Measurements from ENCODE around the gene ALG3. TPM values are rescaled to one million over a fixed set of nuclear protein-coding genes. Genes with fewer than 3 reads are reported as not detected.

ALG3 gene
- total and polyA plus RNA-seq, 2 experiments from 2014 or later, result 76.9 to 109 TPM

- TF ChIP-seq, protein P1, sequence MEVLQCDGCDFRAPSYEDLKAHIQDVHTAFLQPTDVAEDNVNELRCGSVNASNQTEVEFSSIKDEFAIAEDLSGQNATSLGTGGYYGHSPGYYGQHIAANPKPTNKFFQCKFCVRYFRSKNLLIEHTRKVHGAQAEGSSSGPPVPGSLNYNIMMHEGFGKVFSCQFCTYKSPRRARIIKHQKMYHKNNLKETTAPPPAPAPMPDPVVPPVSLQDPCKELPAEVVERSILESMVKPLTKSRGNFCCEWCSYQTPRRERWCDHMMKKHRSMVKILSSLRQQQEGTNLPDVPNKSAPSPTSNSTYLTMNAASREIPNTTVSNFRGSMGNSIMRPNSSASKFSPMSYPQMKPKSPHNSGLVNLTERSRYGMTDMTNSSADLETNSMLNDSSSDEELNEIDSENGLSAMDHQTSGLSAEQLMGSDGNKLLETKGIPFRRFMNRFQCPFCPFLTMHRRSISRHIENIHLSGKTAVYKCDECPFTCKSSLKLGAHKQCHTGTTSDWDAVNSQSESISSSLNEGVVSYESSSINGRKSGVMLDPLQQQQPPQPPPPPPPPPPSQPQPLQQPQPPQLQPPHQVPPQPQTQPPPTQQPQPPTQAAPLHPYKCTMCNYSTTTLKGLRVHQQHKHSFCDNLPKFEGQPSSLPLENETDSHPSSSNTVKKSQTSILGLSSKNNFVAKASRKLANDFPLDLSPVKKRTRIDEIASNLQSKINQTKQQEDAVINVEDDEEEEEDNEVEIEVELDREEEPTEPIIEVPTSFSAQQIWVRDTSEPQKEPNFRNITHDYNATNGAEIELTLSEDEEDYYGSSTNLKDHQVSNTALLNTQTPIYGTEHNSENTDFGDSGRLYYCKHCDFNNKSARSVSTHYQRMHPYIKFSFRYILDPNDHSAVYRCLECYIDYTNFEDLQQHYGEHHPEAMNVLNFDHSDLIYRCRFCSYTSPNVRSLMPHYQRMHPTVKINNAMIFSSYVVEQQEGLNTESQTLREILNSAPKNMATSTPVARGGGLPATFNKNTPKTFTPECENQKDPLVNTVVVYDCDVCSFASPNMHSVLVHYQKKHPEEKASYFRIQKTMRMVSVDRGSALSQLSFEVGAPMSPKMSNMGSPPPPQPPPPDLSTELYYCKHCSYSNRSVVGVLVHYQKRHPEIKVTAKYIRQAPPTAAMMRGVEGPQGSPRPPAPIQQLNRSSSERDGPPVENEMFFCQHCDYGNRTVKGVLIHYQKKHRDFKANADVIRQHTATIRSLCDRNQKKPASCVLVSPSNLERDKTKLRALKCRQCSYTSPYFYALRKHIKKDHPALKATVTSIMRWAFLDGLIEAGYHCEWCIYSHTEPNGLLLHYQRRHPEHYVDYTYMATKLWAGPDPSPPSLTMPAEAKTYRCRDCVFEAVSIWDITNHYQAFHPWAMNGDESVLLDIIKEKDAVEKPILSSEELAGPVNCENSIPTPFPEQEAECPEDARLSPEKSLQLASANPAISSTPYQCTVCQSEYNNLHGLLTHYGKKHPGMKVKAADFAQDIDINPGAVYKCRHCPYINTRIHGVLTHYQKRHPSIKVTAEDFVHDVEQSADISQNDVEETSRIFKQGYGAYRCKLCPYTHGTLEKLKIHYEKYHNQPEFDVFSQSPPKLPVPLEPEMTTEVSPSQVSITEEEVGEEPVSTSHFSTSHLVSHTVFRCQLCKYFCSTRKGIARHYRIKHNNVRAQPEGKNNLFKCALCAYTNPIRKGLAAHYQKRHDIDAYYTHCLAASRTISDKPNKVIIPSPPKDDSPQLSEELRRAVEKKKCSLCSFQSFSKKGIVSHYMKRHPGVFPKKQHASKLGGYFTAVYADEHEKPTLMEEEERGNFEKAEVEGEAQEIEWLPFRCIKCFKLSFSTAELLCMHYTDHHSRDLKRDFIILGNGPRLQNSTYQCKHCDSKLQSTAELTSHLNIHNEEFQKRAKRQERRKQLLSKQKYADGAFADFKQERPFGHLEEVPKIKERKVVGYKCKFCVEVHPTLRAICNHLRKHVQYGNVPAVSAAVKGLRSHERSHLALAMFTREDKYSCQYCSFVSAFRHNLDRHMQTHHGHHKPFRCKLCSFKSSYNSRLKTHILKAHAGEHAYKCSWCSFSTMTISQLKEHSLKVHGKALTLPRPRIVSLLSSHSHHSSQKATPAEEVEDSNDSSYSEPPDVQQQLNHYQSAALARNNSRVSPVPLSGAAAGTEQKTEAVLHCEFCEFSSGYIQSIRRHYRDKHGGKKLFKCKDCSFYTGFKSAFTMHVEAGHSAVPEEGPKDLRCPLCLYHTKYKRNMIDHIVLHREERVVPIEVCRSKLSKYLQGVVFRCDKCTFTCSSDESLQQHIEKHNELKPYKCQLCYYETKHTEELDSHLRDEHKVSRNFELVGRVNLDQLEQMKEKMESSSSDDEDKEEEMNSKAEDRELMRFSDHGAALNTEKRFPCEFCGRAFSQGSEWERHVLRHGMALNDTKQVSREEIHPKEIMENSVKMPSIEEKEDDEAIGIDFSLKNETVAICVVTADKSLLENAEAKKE (CRISPR knock-in tag; IDR thresholded peaks at IDR 0.05), result no peak
- no peak for TF ChIP-seq CREB1 (CRISPR knock-in tag; IDR thresholded peaks at IDR 0.05; ENCODE audit: low read depth)
- no peak for TF ChIP-seq CTCF (conservative IDR thresholded peaks at IDR 0.05; ENCODE audit: low read depth in 2 of 2)
Measured at GRCh38 chr3:184238246-184238818, 10.4 kb downstream of the ALG3 start (continued).

DNA sequence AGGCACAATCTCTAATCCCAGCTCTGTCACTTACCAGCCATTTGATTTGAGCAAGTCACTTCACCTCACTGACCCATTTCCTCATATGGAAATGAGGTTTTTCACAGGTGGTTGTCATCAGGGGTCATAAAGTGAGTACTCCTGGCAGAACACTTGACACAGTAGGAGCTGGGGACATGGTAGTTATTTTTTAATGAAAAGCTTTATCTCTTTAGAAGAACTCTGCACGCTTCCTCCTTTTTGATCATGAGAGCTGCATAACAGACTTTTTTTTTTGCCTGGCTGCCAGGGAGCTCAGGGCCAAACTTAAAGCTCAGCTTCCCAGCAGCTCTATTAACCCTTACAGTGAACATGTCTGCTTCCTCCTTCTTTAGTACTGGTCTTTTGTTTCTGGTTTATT lies 11.0 kb downstream of the ALG3 start:
- Mint-ChIP-seq H3K27ac (no peak overlapping the region), H3K4me3 (no peak overlapping the region), H3K4me1 (peaks cover 12% of the 10 kb centered on the region), H3K9me3 (no peaks in the 10 kb centered on the region; the same call in 2 of the 3 replicates), H3K36me3 (ENCODE audit: low read depth) (peaks cover 7% of the 10 kb centered on the region), H3K27me3 (ENCODE audit: insufficient read depth, low read depth, poor library complexity) (peaks cover 19% of the 10 kb centered on the region)
- ATAC-seq (no peak), DNase-seq (ENCODE audit: low spot score) (no peak)
- no peak overlapping the region for H3K4me2 ChIP-seq
- H3F3A ChIP-seq (replicated peaks; ENCODE audit: low read depth), result no peaks in the 10 kb centered on the region
- no peak overlapping the region for H3K4me3 ChIP-seq
- H4K20me1 ChIP-seq (replicated peaks; ENCODE audit: insufficient read depth), result peaks cover 12% of the 10 kb centered on the region
- H3K79me2 ChIP-seq (replicated peaks; ENCODE audit: insufficient read depth), result no peaks in the 10 kb centered on the region
- peaks cover 28% of the 10 kb centered on the region for H3K27me3 ChIP-seq (ENCODE audit: insufficient read depth)
- no peak overlapping the region for H3K27ac ChIP-seq (ENCODE audit: low read depth)
- no peaks in the 10 kb centered on the region for H3K4me1 ChIP-seq (ENCODE audit: insufficient read depth)
- H3K36me3 ChIP-seq (ENCODE audit: insufficient read depth), result no peaks in the 10 kb centered on the region; the same call in 1 of the 2 replicates
- H3K9me2 ChIP-seq (ENCODE audit: insufficient read depth), result no peaks in the 10 kb centered on the region
- no peak overlapping the region for H2AFZ ChIP-seq
- TF ChIP-seq, protein P2, sequence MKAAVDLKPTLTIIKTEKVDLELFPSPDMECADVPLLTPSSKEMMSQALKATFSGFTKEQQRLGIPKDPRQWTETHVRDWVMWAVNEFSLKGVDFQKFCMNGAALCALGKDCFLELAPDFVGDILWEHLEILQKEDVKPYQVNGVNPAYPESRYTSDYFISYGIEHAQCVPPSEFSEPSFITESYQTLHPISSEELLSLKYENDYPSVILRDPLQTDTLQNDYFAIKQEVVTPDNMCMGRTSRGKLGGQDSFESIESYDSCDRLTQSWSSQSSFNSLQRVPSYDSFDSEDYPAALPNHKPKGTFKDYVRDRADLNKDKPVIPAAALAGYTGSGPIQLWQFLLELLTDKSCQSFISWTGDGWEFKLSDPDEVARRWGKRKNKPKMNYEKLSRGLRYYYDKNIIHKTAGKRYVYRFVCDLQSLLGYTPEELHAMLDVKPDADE (IDR thresholded peaks at IDR 0.05), result no peak
- TF ChIP-seq JUNB (IDR thresholded peaks at IDR 0.05; ENCODE audit: unreplicated experiment) (no peak), STAT1 (IDR thresholded peaks at IDR 0.05; ENCODE audit: unreplicated experiment) (no peak)
- TF ChIP-seq, protein P1 (CRISPR knock-in tag; IDR thresholded peaks at IDR 0.05), result no peak

Data from GM23338 (cell line).